ENCODE measurements around the gene MTUS2. TPM values are rescaled to one million over a fixed set of nuclear protein-coding genes. Genes with fewer than 3 reads are reported as not detected.

MTUS2 gene
- total RNA-seq, 5 donors from 2014 or later (not counting 1 experiment from before 2014, with no cell fraction given) = 0.05 to 0.28 (median 0.12) TPM

DNA sequence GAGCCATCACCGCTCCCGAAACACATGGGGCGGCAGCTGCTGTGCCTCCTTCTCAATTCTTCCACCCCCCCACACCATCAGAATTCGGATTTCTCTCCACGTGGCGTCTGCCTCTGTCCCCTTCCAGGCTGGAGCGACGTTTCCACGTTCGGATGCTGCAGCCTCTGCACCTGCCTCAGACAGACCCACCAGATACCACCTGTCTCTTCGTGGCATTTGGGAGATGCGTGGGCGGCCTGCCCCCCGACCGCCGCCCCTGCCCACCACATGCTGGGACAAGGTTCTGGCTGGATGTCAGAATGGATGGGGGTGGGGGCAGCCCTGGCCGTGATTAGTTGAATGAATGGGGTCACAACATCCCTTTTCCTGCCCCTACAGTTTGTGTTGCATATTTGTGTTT lies 685.4 kb downstream of the MTUS2 start:
- no peak overlapping the region for H3K27ac ChIP-seq (ENCODE audit: low read length)
- ChIA-PET CTCF (interaction anchor here in 1 of 2 donors (1.0 kb wide), 1 partner anchor 610 kb away, joined by 3 read pairs; no protein-coding TSS in a partner anchor), POLR2A (no interaction called here)
- peaks cover 0 to 5% (median 2%) of the 10 kb centered on the region in 3 donors for H3K4me1 Mint-ChIP-seq
- peaks cover 0 to 3% of the 10 kb centered on the region in 2 experiments for H3K4me1 ChIP-seq (ENCODE audit: control insufficient read depth in 1 of 2, extremely low read depth in 1 of 2, insufficient read depth in 2 of 2, low read length in 2 of 2)
- H3K27me3 Mint-ChIP-seq = peaks cover 18 to 23% of the 10 kb centered on the region in 2 donors
- no peak for ATAC-seq (replicated peaks in 1 of 4)
- no peak overlapping the region for H3K4me3 Mint-ChIP-seq
- WGBS (ENCODE audit: insufficient coverage) = 94% methylated on average over 7 of the region's 17 CpGs
- H3K9me3 Mint-ChIP-seq = no peaks in the 10 kb centered on the region
- no peaks in the 10 kb centered on the region for H3K9me3 ChIP-seq
- no peaks in the 10 kb centered on the region for H3K36me3 ChIP-seq (ENCODE audit: control insufficient read depth in 2 of 2, extremely low read depth in 1 of 2, insufficient read depth in 1 of 2, low read length in 1 of 2)
- no peaks in the 10 kb centered on the region for H3K36me3 Mint-ChIP-seq
- peaks cover 0 to 37% of the 10 kb centered on the region in 2 experiments for H3K27me3 ChIP-seq (replicated peaks in 1 of 2; ENCODE audit: control insufficient read depth in 2 of 2, extremely low read depth in 1 of 2, insufficient read depth in 2 of 2, low read length in 1 of 2)
- H3K27ac Mint-ChIP-seq = no peak overlapping the region
- no peak overlapping the region for H3K4me3 ChIP-seq (ENCODE audit: control insufficient read depth in 1 of 2, extremely low read depth in 1 of 2, low read length in 1 of 2)
- DNase-seq = no peak

DNA sequence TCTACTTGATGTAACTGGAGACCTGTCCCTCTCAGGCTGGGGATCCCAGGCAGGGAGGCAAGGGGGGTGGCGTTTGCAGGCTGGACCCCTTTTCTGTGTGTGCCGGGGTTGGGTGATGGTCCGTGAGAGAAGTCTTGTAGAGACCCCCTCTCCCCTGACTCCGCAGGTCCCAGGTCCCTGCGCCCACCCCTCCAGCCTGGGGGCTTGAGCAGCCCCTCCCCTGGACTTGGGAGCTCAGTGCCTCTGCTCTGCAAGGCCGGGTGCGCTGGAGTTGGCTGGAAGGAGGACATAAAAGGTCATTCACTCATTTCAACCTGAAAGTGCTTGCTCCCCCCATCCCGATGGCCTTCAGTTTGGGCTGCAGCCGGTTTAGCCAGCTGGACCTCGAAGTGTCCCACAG lies 685.8 kb downstream of the MTUS2 start:
- Mint-ChIP-seq H3K4me3 (no peak overlapping the region), H3K36me3 (no peaks in the 10 kb centered on the region), H3K27ac (no peak overlapping the region), H3K9me3 (no peaks in the 10 kb centered on the region), H3K27me3 (peaks cover 18 to 20% of the 10 kb centered on the region in 2 donors), H3K4me1 (peaks cover 0 to 5% (median 2%) of the 10 kb centered on the region in 3 donors)
- H3K4me1 ChIP-seq (ENCODE audit: control insufficient read depth in 1 of 2, extremely low read depth in 1 of 2, insufficient read depth in 2 of 2, low read length in 2 of 2) = peaks cover 0 to 3% of the 10 kb centered on the region in 2 experiments
- ChIA-PET CTCF (no interaction called here), POLR2A (no interaction called here)
- H3K4me3 ChIP-seq (ENCODE audit: control insufficient read depth in 1 of 2, extremely low read depth in 1 of 2, low read length in 1 of 2) = no peak overlapping the region
- peaks cover 0 to 35% of the 10 kb centered on the region in 2 experiments for H3K27me3 ChIP-seq (replicated peaks in 1 of 2; ENCODE audit: control insufficient read depth in 2 of 2, extremely low read depth in 1 of 2, insufficient read depth in 2 of 2, low read length in 1 of 2)
- WGBS (ENCODE audit: insufficient coverage) = 92% methylated on average over 2 of the region's 10 CpGs
- no peak for ATAC-seq (replicated peaks in 1 of 4)
- H3K27ac ChIP-seq (ENCODE audit: low read length) = no peak overlapping the region
- H3K36me3 ChIP-seq (ENCODE audit: control insufficient read depth in 2 of 2, extremely low read depth in 1 of 2, insufficient read depth in 1 of 2, low read length in 1 of 2) = no peaks in the 10 kb centered on the region
- H3K9me3 ChIP-seq = no peaks in the 10 kb centered on the region
- DNase-seq = no peak

DNA sequence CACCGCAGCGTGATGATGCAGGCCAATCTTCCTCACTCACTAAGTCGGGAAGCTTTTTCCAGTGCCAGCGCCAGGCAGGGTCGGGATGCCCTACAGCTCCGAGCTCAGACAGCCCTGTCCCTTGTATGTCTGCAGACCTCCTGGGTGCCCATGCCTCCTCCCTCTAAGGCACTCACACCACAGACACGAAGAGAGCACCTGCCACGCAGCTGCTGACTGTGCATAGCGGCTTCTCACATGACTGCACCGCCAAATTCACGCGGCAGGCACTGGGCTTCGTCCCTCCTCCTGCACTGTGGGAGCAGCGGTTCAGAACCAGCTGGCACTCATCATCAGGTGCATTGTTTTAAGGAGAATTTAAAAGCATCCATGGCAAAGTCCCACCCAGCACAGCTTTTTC lies 687.2 kb downstream of the MTUS2 start:
- POLR2A ChIA-PET = no interaction called here
- ATAC-seq (replicated peaks in 1 of 4) = no peak
- H3K4me1 Mint-ChIP-seq = peaks cover 0 to 5% (median 2%) of the 10 kb centered on the region in 3 donors
- CTCF ChIA-PET = interaction anchor here (0.6 to 3.1 kb wide), 6 partner anchors 11 to 608 kb away, joined by 3 to 15 read pairs (median 4); no protein-coding TSS in a partner anchor
- H3K9me3 Mint-ChIP-seq = no peaks in the 10 kb centered on the region
- Histone ChIP-seq H3K4me3 (ENCODE audit: control insufficient read depth in 1 of 2, extremely low read depth in 1 of 2, low read length in 1 of 2) (no peak overlapping the region), H3K27me3 (replicated peaks in 1 of 2; ENCODE audit: control insufficient read depth in 2 of 2, extremely low read depth in 1 of 2, insufficient read depth in 2 of 2, low read length in 1 of 2) (peaks cover 0 to 26% of the 10 kb centered on the region in 2 experiments), H3K4me1 (ENCODE audit: control insufficient read depth in 1 of 2, extremely low read depth in 1 of 2, insufficient read depth in 2 of 2, low read length in 2 of 2) (peaks cover 0 to 3% of the 10 kb centered on the region in 2 experiments), H3K36me3 (ENCODE audit: control insufficient read depth in 2 of 2, extremely low read depth in 1 of 2, insufficient read depth in 1 of 2, low read length in 1 of 2) (peaks cover 0 to 2% of the 10 kb centered on the region in 2 donors), H3K9me3 (no peaks in the 10 kb centered on the region), H3K27ac (ENCODE audit: low read length) (no peak overlapping the region)
- no peak for DNase-seq
- WGBS (ENCODE audit: insufficient coverage) = 77% methylated on average over 8 of the region's 14 CpGs
- H3K36me3 Mint-ChIP-seq = no peaks in the 10 kb centered on the region
- H3K27me3 Mint-ChIP-seq = peaks cover 11 to 20% of the 10 kb centered on the region in 2 donors
- no peak overlapping the region for H3K27ac Mint-ChIP-seq
- H3K4me3 Mint-ChIP-seq = no peak overlapping the region

DNA sequence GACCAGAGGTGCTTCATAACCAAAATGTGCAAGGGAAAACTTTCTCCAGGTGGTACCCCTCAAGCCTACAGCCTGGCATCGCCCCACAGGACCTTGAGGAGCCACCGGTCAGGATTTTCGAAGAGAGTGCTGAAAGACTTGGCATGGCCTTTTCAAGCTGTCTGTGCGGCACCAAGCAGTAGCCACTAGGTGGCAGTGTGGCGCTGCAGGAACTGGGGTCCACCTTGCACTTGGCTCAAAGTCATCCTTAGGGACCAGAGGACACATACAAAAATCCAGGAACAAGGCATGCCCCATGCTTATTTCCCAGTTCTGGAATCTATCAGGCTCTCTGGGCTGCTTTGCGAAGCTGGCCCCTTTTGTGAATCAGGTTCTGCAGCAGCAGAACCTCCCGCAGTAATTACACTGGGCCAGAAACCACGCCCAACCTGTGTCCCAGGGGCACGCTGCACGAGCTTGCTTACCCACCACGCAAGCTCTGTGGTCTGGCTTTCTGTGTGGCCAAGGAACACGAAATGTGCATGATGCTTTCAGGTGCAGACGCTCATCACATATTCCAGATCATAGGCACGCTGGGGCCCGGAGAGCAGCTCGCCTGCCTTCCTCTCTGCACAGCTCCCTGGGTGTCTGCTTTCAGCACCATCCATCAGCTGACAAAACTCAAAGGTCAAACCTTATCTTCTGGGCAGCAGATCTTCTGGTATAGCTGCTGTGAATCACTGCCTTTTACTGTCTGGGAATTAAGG lies 688.2 kb downstream of the MTUS2 start:
- 63% methylated on average over 15 of the region's 16 CpGs for WGBS (ENCODE audit: insufficient coverage)
- no peak overlapping the region for H3K27ac Mint-ChIP-seq
- POLR2A ChIA-PET = no interaction called here

DNA sequence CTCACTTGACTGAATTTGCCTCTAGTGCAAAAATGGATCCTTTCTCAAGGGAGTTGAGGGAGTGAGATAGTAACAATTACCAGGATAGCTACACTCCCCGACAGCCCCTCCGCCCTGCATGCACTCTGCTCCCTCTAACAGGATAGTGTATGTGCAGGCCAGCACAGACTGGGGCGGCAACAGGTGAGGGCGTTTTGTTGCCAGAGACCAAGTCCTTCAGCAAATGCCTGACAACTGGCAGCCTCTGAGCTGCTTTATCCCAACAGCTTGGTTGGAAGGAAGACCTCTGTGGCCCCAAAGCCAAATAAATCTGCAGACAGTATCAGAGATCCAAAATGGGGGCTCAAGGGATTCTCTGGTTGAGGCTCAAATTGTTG lies 688.7 kb downstream of the MTUS2 start:
- H3K4me1 ChIP-seq (ENCODE audit: control insufficient read depth in 1 of 2, extremely low read depth in 1 of 2, insufficient read depth in 2 of 2, low read length in 2 of 2) = no peaks in the 10 kb centered on the region
- no peak overlapping the region for H3K4me3 ChIP-seq (ENCODE audit: control insufficient read depth in 1 of 2, extremely low read depth in 1 of 2, low read length in 1 of 2)
- 83% methylated on average over 4 of the region's 4 CpGs for WGBS (ENCODE audit: insufficient coverage)
- H3K27ac ChIP-seq (ENCODE audit: low read length) = no peak overlapping the region
- ChIA-PET POLR2A (no interaction called here), CTCF (interaction anchor here (0.7 to 3.1 kb wide), 8 partner anchors 10 to 1281 kb away, joined by 3 to 15 read pairs (median 5); no protein-coding TSS in a partner anchor)
- Mint-ChIP-seq H3K36me3 (peaks cover 6% of the 10 kb centered on the region), H3K4me1 (no peaks in the 10 kb centered on the region), H3K27me3 (peaks cover 2 to 8% of the 10 kb centered on the region in 2 donors), H3K9me3 (no peaks in the 10 kb centered on the region), H3K27ac (peak overlapping the region in 1 of 2 donors; percentile 37), H3K4me3 (no peak overlapping the region)
- H3K9me3 ChIP-seq = no peaks in the 10 kb centered on the region
- no peak for DNase-seq
- H3K36me3 ChIP-seq (ENCODE audit: control insufficient read depth in 2 of 2, extremely low read depth in 1 of 2, insufficient read depth in 1 of 2, low read length in 1 of 2) = peaks cover 4 to 5% of the 10 kb centered on the region in 2 donors
- ATAC-seq (replicated peaks in 1 of 4) = no peak
- peaks cover 0 to 17% of the 10 kb centered on the region in 2 experiments for H3K27me3 ChIP-seq (replicated peaks in 1 of 2; ENCODE audit: control insufficient read depth in 2 of 2, extremely low read depth in 1 of 2, insufficient read depth in 2 of 2, low read length in 1 of 2)

More for the DNA sequence above, 688.2 kb downstream of the MTUS2 start:
- H3K27ac ChIP-seq (ENCODE audit: low read length) = no peak overlapping the region
- Mint-ChIP-seq H3K27me3 (peaks cover 6 to 12% of the 10 kb centered on the region in 2 donors), H3K36me3 (peaks cover under 1% of the 10 kb centered on the region), H3K4me1 (peaks cover 0 to 2% (median 0%) of the 10 kb centered on the region in 3 donors), H3K4me3 (no peak overlapping the region), H3K9me3 (no peaks in the 10 kb centered on the region)
- H3K9me3 ChIP-seq = no peaks in the 10 kb centered on the region
- CTCF ChIA-PET = interaction anchor here (0.6 to 3.1 kb wide), 16 partner anchors 10 to 1281 kb away, joined by 3 to 15 read pairs (median 4); no protein-coding TSS in a partner anchor
- peaks cover 2 to 4% of the 10 kb centered on the region in 2 donors for H3K36me3 ChIP-seq (ENCODE audit: control insufficient read depth in 2 of 2, extremely low read depth in 1 of 2, insufficient read depth in 1 of 2, low read length in 1 of 2)
- no peak overlapping the region for H3K4me3 ChIP-seq (ENCODE audit: control insufficient read depth in 1 of 2, extremely low read depth in 1 of 2, low read length in 1 of 2)
- H3K4me1 ChIP-seq (ENCODE audit: control insufficient read depth in 1 of 2, extremely low read depth in 1 of 2, insufficient read depth in 2 of 2, low read length in 2 of 2) = no peaks in the 10 kb centered on the region
- DNase-seq (peak; percentile 15 to 83 (median 61)), ATAC-seq (replicated peaks in 1 of 4) (peak; percentile 63 to 75 (median 72))
- H3K27me3 ChIP-seq (replicated peaks in 1 of 2; ENCODE audit: control insufficient read depth in 2 of 2, extremely low read depth in 1 of 2, insufficient read depth in 2 of 2, low read length in 1 of 2) = peaks cover 0 to 18% of the 10 kb centered on the region in 2 experiments

DNA sequence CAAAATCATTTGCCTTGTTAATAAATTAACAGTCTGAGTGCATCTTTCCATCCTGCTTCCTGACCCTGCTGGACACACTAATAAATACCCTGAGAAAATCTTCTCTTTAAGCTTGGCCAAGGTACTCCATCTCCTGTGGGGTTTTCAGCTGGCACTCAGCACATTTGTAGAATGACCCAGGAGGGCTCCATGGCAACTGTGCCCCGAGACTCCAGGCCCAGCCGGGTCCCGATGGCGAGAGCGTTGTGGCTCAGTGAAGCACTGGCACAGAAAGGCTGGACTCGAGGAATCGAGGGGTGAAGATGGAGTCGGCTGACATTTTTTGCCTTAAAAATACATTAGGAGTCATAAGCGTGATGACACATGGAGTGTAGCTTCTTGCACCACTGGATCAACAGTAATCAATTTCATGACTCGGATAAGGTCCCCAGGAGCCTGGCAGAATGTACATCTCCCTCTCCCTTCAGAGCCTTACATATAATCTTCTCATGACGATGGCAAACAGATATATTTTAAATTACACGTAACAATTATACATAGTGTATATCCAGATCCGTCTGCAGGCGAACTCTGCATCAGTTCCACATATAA lies 690.0 kb downstream of the MTUS2 start:
- Histone ChIP-seq H3K9me3 (no peaks in the 10 kb centered on the region), H3K4me1 (ENCODE audit: control insufficient read depth in 1 of 2, extremely low read depth in 1 of 2, insufficient read depth in 2 of 2, low read length in 2 of 2) (no peaks in the 10 kb centered on the region), H3K4me3 (ENCODE audit: control insufficient read depth in 1 of 2, extremely low read depth in 1 of 2, low read length in 1 of 2) (no peak overlapping the region), H3K27ac (ENCODE audit: low read length) (no peak overlapping the region), H3K36me3 (ENCODE audit: control insufficient read depth in 2 of 2, extremely low read depth in 1 of 2, insufficient read depth in 1 of 2, low read length in 1 of 2) (peaks cover 8 to 14% of the 10 kb centered on the region in 2 donors), H3K27me3 (replicated peaks in 1 of 2; ENCODE audit: control insufficient read depth in 2 of 2, extremely low read depth in 1 of 2, insufficient read depth in 2 of 2, low read length in 1 of 2) (peaks cover 0 to 5% of the 10 kb centered on the region in 2 experiments)
- ChIA-PET POLR2A (no interaction called here), CTCF (no interaction called here)
- Mint-ChIP-seq H3K36me3 (peaks cover 8% of the 10 kb centered on the region), H3K27ac (no peak overlapping the region), H3K4me1 (no peaks in the 10 kb centered on the region), H3K9me3 (no peaks in the 10 kb centered on the region), H3K27me3 (no peaks in the 10 kb centered on the region), H3K4me3 (no peak overlapping the region)
- no peak for ATAC-seq (replicated peaks in 1 of 4)
- DNase-seq = no peak
- 98% methylated on average over 11 of the region's 14 CpGs for WGBS (ENCODE audit: insufficient coverage)

Measured in T-cell (primary cell).